GM19455 (cell line): ENCODE data around the gene PLEKHG4.
A peak's percentile ranks its signal among the peaks of the same experiment; 100 is the strongest.

ENCODE experiments used
- ATAC-seq: cut with Tn5 transposase; IDR thresholded peaks from one replicate; pipeline ENCODE4 v1.9.1; 2021; ENCODE audit not compliant: unreplicated experiment

The PLEKHG4 gene

DNA sequence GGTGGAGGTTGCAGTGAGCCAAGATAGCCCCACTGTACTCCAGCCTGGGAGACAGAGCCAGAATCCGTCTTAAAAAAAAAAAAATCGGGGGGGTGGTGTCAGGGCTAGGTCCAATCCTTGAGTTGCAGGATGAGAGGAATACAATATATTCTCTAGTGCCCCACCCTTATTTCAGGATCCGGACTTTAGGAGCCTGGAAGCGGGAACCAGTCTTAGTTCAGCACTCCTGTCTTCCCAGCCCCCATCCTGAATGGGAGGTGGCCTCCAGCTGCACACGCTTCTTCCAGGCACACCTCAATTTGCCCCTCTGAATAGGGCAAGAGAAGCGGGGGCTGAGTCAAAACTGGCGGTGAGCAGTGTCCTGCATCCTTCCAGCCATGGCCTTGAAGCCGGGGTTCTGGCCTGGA is 33.7 kb upstream of the PLEKHG4 start:
- ATAC-seq = no peak

DNA sequence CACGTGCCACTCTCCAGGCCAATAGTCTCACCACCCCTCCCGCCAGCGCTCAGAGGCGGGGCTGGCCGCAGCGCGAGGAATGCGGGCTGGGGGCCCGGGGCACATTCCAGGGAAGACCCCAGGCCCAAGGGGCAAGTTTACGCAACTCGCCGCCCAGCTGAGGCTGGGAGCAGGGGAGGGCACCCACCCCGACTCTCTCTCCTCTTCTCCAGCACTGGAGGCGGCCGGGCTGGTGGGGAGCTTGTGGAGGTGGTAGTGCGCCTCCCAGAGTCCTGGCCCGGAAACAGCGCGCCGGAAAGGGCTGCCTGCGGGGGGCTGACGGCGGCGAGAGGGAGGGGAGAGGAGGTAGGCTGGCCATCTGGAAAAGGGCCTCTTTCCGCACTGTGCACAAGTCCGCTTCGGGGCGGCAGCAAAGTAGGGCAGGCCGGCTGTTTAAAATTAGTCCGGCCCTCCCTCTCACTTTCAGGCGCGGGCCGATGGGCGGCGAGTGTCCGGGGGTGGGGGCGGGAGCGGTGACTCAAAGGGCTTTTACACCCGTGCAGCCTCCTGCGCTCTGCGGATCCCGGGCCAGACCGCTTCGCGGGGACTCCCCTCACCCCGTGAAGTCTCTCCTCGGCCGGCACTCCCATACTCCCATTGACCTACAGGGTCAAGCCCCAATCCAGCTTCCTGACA is 33.1 kb upstream of the PLEKHG4 start:
- ATAC-seq = peak; percentile 29

DNA sequence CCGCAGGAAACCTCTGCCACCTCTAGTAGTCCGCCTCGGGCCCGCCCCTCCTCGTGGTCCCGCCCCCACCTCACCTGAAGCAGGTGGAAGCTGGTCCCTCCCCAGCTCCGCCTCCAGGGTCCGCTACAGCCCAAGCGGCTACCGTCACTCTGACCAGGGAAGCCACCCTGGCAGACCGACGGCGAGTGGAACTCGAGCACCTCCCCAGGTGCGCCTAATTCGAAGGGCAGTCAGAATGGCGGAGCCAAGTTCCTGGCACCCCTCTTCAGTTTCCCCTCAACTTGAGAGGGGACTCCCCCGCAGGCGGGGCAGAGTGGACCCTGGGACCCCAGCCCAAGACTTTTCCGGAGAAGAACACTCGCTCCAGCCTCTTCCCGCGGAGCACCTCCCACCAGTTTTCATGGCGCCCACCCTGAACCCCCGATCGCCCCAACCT is 32.6 kb upstream of the PLEKHG4 start:
- ATAC-seq = peak; percentile 1

DNA sequence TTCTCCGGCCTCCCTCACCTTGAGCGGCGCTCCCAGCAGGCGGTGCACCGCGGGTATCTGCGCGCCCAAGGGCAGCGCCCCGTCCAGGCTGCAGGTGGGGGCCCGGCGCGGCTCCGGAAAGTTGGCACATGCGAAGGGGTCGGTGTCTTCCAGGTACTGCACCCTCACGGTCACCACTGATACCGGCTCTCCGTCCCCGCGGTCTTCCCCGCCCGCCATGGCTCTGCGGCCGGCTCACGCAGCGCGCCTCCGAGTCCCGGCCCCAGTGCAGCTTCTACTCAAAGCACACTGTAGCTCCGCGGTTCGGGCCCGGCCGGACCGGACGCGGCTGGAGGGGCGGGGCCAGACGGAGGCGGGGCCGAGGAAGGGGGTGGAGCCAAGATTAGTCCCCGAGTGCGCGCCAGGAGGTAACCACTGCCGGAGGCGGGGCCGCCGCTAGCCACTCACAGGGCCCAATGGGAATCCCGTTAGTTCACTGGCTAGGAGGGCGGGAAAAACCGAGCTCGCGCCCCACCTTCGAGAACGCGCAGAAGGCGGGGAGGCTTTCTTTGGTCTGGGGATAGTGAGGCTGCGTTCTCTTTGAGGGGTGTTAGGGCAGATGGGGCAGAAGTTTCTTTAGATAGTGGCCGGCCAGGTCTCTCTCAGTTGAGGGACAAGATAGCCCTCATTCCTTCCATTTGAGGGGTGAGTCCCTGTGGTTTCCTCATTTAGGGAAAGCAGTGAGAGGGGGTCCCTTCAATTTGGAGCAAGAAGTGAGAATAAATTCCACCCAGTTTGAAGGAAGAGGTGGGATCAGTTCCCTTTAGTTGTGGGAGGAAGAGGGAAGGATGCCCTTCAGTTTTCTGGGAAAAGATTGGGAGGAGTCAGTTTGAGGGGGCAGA is 31.9 kb upstream of the PLEKHG4 start, which contains the start of gene FHOD1:
Gene FHOD1, minus strand, starts transcription at position 290 of the 881 bp plus-strand sequence. Its CDS starts 71 bp downstream, at position 219.
- ATAC-seq = peak; percentile 45

DNA sequence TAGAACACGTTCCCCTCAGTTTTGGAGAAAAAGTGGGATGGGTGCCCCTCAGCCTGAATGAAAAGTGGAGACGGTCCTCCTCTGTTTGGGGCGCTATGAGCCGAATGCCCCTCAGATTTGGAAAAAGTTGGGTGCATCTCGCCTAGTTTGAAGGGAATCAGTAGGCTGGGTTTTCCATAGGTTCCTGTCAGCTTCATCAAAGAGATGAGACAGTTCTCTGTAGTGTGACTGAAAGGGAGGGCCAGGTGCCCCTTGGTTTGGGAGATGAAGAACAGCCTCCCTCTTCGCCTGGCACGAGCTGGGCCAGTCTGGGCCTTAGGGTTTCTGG is 31.3 kb upstream of the PLEKHG4 start:
- no peak for ATAC-seq

DNA sequence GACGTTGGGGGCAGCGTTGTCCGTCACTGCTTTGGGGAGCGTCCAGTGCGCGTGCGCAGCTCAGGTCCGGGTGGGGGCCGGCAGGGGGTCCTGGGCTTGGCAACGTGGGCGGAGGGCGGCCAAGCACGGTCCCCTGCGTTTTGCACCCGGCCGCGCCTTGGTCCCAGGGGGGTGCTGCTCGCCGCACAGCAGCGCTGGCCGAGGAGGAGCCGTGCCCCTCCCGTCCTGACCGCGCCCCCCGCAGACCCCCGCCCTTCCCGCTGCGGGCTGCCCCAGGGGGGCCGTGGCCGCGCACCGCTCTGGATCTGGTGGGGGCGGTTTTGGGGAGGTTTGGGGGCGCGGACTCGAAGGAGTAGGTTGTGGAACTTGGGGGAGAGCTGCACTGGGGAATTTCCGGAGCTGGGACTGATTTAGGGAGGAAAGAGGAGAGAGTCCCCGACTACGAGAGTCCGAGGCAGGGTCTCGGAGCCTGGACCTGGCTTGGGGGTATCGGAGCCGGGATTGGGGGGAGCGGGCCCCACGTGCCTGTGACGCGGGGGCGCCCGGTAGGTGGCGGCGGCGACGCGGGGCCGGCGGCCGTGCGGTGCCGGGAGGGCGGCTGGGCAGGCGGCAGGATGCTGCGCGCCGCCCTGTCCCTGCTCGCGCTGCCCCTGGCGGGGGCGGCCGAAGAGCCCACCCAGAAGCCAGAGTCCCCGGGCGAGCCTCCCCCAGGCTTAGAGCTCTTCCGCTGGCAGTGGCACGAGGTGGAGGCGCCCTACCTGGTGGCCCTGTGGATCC is 30.7 kb upstream of the PLEKHG4 start, which contains the start of gene SLC9A5:
Gene SLC9A5, plus strand, starts transcription at position 579 of the 777 bp plus-strand sequence. Its CDS starts 36 bp downstream, at position 615.
- no peak for ATAC-seq

DNA sequence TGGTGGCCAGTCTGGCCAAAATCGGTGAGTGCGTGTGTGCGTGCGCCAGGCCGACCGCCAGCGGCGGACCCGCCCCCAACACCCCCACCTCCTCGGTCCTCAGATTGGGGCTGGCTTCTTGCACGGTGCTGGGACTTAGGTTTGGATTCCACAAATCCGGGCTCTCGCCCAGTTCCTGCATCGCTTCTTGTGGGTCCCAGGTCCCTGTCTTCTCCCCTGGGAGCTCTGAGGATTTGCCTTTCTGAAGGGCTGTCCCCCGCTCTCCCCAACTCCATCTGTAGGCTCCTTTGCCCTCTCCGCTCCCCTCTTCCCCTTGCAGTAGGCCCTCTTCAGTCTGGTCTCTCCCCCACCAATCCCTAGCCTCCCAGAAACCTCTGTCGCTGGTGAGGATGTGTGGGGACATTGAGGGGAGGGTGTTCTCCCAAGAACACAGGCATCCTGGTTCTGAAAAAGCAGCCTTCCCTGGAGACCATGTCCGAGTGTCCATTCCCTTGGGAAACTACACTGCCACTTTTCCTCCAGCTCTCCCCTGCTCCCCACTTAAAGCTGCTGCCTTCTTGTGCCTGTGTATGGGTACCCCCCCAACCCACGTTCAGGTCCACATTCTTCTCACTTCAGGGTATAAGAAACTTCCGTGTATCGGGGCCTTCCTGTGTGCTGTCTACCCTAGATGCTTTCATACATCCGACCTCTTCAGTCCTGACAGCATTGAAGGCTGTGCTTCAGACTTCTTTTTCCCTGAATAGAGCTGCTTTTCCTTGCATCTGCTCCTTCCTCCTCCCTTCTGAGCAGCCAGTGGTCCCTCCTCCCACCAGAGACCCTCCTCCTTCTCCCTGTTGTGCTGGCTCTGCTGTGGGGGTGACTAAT is 29.9 kb upstream of the PLEKHG4 start:
- no peak for ATAC-seq

DNA sequence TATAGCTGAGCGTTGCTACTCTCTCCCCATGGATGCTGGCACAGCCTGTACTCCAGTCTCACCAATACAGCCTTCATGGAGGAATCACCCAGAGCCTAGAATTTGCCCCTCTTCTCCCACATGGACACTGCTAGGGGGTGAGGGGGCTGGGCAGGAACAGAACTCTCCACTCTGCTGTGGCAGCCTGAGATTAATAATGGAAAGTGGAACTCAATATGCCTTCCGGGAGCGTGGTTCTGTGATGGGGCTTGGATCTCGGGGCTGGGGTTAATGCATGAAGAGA is 29.3 kb upstream of the PLEKHG4 start:
- no peak for ATAC-seq

DNA sequence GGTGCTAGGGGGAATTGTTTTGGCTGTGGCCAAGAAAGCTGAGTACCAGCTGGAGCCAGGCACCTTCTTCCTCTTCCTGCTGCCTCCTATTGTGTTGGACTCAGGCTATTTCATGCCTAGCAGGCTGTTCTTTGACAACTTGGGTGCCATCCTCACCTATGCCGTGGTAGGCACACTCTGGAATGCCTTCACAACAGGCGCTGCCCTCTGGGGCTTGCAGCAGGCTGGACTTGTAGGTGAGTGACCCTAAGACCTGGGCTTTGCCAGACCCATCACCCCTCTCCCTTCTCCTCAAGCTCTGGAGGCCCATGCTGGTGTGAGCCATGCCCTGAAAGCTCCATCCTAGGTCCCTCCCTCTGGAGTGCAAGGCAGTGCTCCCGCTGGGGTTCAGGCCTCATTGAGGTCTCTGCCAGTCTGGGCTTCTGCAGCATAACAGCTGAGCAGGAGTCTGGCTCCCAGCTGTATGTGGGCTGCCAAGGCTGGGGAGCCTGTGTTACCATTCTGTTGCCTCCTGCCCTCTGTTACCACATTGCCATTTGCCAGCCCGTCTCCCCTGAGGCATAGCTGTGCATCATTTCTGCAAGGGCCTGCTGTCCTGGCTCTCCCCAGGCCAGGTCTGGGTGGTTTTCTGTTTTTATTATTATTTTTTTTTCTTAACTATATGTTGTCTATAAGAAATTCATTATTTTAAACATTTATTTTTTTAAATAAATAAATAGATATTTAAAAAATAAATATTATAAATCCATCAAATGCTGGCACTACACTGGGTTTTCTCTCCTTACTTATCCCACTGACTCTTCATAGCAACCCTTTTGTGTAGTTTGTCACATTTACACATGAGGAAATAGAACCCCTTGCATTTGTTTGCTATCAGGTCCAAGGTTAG is 26.5 kb upstream of the PLEKHG4 start:
- no peak for ATAC-seq

DNA sequence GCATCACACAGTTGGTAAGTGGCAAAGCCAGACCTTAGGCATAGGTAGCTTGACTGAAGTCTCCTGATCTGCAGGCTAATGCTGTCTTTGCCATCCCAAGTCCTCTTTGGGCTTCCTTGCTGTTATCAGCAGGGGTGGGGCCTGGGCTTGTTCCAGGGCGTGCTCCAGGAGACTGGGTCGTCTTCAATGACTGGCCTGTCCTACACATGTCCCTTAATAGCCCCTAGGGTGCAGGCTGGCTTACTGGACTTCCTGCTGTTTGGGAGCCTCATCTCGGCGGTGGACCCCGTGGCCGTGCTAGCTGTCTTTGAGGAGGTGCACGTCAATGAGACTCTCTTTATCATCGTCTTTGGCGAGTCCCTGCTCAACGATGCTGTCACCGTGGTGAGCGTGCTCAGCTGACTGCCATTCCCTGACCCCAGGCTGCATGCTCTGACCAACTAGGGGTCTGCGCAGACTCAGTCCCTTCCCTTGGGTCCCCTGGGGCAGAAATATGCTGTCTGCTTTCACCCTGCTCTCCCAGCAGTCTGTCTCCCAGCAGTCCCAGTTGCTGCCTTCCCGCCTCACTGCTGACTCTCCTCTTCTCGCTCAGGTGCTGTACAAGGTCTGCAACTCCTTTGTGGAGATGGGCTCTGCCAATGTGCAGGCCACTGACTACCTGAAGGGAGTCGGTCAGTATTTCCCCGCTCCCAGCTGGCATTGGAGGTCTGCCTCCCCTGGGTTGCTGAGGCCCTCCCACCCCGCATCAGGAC is 24.4 kb upstream of the PLEKHG4 start:
- ATAC-seq = no peak

DNA sequence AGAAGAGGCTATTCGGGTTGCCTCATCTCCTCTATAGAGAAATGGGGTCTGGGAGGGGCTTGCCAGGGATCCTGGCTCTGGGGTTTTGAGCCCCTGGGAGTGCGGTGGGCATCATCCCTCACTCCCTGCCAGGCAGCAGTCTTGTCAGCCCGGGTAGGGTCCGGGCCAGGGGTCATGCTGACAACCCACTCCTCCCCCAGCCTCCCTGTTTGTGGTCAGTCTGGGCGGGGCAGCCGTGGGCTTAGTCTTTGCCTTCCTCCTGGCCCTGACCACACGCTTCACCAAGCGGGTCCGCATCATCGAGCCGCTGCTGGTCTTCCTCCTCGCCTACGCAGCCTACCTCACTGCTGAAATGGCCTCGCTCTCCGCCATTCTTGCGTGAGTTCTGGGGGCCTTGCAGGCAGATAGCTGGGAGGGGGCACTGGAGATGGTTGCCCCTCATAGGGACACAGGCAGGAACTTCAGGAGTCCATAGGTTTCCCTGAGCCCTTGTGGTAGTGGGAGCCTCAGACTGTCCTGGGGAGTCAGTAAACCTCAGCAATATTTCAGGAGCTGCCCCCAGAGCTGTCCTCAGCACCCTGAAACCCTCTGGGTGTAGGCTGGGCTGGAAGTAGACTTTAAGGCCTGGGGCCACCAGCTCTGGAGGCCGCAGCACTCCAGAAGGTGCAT is 23.6 kb upstream of the PLEKHG4 start:
- no peak for ATAC-seq

DNA sequence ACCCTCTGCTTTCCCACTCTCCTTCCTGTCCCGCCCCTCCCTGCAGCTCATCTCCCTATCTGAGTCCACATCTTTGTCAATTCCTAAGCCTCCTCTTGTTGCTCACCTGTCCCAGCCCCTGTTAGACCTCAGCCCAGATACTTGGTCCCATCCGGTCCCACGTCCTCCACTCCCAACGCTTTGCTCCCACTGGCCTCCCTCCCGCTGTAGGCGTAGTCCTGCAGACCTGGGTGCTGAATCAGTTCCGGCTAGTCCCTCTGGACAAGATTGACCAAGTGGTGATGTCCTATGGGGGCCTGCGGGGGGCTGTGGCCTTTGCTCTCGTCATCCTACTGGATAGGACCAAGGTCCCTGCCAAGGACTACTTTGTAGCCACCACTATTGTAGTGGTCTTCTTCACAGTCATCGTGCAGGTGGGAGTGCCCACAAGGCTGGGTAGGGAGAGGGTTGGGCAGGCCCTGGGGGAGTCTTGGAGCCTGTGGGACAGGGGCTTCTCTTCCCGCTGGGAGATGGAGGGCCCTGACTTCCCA is 22.6 kb upstream of the PLEKHG4 start:
- no peak for ATAC-seq

DNA sequence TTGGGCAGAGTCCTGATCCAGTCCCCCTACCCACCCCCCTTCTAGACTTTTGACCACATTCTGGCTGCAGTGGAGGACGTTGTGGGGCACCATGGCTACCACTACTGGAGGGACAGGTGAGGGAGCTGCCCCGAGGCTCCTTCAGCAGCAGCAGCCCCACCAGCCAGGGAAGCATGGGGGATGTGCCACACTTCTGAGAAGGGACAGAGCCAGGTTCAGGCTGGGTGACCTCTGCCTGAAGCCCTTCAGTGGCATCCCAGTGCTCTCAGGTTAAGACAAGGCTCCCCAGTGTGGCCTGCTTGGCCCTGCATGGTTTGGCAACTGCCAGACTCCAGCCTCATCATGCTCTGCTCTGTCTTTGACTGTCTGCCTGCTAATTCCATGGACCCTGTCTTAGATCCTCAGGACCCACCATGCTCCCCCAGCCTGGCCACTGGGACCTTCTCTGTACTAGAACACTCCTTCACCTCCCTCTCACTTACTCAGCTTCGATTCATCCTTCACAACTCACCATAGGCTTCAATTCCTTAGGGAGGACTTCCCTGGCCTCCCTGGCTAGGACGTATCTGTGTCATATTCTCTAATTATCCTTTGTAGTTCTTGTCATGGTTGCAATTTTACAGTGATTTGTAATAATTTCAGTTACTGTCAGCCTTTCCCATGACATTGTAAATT is 21.7 kb upstream of the PLEKHG4 start:
- ATAC-seq = no peak

DNA sequence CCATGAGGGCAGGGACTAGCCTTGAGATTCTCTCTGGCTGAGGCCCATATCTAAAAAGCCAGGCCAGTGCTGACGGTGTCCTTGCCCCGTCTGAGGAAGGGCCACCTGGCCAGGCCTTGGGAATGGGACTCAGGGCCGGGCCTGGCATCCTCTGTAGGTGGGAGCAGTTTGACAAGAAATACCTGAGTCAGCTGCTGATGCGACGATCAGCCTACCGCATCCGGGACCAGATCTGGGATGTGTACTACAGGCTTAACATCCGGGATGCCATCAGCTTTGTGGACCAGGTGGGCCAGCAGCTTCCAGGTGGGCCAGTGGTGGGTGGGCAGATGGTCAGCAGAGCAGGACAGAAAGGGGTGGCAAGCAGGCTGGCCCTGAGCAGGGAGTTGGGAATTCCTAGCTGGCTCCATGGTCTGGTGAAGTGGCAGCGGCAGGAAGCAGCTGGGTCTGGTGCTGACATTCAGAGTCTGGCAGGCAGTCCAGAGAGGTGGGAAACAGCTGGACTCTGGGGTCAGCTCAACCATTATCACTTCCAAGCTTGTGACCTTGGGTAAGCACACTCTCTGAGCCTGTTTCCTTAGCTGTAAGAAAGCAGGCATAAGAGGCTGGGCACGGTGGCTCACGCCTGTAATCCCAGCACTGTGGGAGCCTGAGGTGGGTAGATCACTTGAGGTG is 21.0 kb upstream of the PLEKHG4 start:
- ATAC-seq = no peak

DNA sequence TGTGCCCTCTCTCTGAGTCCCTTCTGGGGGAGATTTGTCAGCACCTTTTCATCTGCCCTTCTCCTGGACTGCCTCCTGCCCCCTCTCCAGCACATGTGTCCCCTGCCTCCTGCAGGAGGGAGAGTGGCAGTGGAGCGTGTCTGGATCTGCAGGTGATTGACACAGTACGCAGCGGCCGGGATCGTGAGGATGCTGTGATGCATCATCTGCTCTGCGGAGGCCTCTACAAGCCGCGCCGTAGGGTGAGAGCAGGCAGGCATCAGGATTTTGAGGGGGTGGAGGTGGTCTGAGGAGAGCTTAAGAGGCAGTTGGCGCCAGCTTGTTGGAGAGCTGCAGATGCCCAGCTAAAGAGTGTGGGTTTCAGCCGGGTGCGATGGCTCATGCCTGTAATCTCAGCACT is 19.6 kb upstream of the PLEKHG4 start:
- no peak for ATAC-seq

DNA sequence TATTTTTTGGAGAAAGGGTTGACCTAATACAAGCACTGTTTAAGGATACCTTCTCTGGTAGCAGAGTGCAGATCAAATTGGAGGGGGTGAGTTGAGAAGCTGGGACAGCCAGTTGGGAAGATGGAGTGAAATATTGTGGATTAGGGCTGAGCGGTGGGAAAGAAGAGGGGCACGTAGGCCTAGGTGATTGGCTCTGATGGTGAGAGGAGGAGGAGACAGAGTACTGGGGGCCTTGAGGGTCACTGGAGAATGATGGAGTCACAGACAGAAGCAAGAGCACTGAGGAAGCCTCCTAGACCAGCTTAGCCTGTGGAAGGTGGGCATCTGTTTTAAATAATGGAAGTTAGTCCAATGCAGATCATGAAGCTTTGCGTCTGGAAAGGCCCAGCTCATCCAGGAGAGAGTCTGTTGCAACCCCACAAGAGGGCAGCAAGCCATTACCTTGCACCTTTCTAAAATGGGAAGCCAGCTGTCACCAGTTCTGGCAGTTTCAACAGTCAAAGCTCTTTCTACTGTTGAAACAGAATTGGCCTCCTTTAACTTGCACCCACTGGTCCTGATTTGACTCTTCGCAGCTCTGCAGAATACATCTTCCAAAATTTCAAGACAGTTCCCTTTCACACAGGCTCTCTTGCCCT is 18.8 kb upstream of the PLEKHG4 start:
- ATAC-seq = no peak

DNA sequence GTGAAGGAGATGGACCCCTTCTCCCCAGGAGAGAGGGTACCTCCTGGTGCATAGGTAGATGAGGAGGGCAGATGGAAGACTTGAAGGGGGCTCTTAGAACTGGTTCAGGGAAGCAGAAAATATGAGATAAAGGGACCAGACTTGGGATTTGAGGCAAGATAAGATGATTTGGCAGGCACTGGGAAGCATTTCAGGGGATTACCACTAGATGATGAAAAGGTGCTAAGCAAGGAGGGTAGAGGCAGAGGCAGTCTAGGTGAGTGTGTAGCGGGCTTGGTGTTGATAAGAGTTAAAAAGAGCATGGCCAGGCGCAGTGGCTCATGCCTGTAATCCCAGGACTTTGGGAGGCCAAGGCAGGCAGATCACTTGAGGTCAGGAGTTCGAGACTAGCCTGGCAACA is 16.1 kb upstream of the PLEKHG4 start:
- no peak for ATAC-seq
